ENCODE results near the gene TMC4. TPM values are rescaled to one million over a fixed set of nuclear protein-coding genes. Genes with fewer than 3 reads are reported as not detected.

Gene TMC4
- total and polyA plus RNA-seq, 2 experiments from 2014 or later: 0.18 TPM; not detected in 1

GRCh38 chr19:54133312-54133956 is 39.5 kb downstream of the TMC4 start:
- Histone ChIP-seq H3K79me2 (ENCODE audit: insufficient read depth) (peaks cover 8% of the 10 kb centered on the region), H3K9me2 (ENCODE audit: insufficient read depth) (no peaks in the 10 kb centered on the region), H3K4me2 (ENCODE audit: unreplicated experiment) (no peak overlapping the region), H3K9ac (no peak overlapping the region), H4K20me1 (ENCODE audit: insufficient read depth) (no peaks in the 10 kb centered on the region), H3K27ac (no peak overlapping the region), H3K4me1 (ENCODE audit: insufficient read depth) (peaks cover 6% of the 10 kb centered on the region), H3F3A (ENCODE audit: insufficient read depth) (peaks cover 11% of the 10 kb centered on the region; the same call in 1 of the 2 replicates), H3K36me3 (ENCODE audit: low read depth) (no peaks in the 10 kb centered on the region; the same call in 1 of the 2 replicates), H3K9me3 (ENCODE audit: low read depth) (no peaks in the 10 kb centered on the region), H3K4me3 (no peak overlapping the region), H2AFZ (no peak overlapping the region), H3K27me3 (replicated peaks; ENCODE audit: insufficient read depth) (no peaks in the 10 kb centered on the region)
- 80 to 82% methylated on average over 10 of the region's 10 CpGs for WGBS, 2 experiments (ENCODE audit: low coverage in 1 of 2, low lambda C conversion rate in 2 of 2, missing lambda C conversion rate in 2 of 2)
- TF ChIP-seq EZH2 (IDR thresholded peaks at IDR 0.05; ENCODE audit: insufficient read depth, poor library complexity, severe bottlenecking) (no peak), EZH2phosphoT487 (IDR thresholded peaks at IDR 0.05; ENCODE audit: insufficient read depth, low read depth) (no peak)
- in situ Hi-C loops (cut with MboI): no loop called here
- DNase-seq: no peak

GRCh38 chr19:54129617-54129996 is 43.4 kb downstream of the TMC4 start:
- no peak for TF ChIP-seq EZH2phosphoT487 (IDR thresholded peaks at IDR 0.05; ENCODE audit: insufficient read depth, low read depth)
- TF ChIP-seq EZH2 (IDR thresholded peaks at IDR 0.05; ENCODE audit: insufficient read depth, poor library complexity, severe bottlenecking): no peak
- Histone ChIP-seq H3K27ac (no peak overlapping the region), H3K36me3 (ENCODE audit: low read depth) (no peaks in the 10 kb centered on the region; the same call in 1 of the 2 replicates), H3K9me2 (ENCODE audit: insufficient read depth) (no peaks in the 10 kb centered on the region), H4K20me1 (ENCODE audit: insufficient read depth) (no peaks in the 10 kb centered on the region), H3K4me2 (ENCODE audit: unreplicated experiment) (no peak overlapping the region), H3K9ac (no peak overlapping the region), H3F3A (ENCODE audit: insufficient read depth) (no peaks in the 10 kb centered on the region), H3K4me3 (no peak overlapping the region), H2AFZ (no peak overlapping the region), H3K4me1 (ENCODE audit: insufficient read depth) (no peaks in the 10 kb centered on the region), H3K27me3 (replicated peaks; ENCODE audit: insufficient read depth) (no peaks in the 10 kb centered on the region), H3K9me3 (ENCODE audit: low read depth) (no peaks in the 10 kb centered on the region), H3K79me2 (ENCODE audit: insufficient read depth) (no peaks in the 10 kb centered on the region)
- no peak for DNase-seq
- in situ Hi-C loops (cut with MboI): no loop called here
- WGBS, 2 experiments (ENCODE audit: low coverage in 1 of 2, low lambda C conversion rate in 2 of 2, missing lambda C conversion rate in 2 of 2): 95 to 96% methylated on average over 18 to 20 of the region's 20 CpGs

GRCh38 chr19:54128796-54129616 is 44.0 kb downstream of the TMC4 start:
- Histone ChIP-seq H3K9me2 (ENCODE audit: insufficient read depth) (no peaks in the 10 kb centered on the region), H2AFZ (no peak overlapping the region), H3K4me1 (ENCODE audit: insufficient read depth) (no peaks in the 10 kb centered on the region), H4K20me1 (ENCODE audit: insufficient read depth) (no peaks in the 10 kb centered on the region), H3K27ac (no peak overlapping the region), H3K4me3 (no peak overlapping the region), H3F3A (ENCODE audit: insufficient read depth) (no peaks in the 10 kb centered on the region), H3K4me2 (ENCODE audit: unreplicated experiment) (no peak overlapping the region), H3K79me2 (ENCODE audit: insufficient read depth) (no peaks in the 10 kb centered on the region), H3K36me3 (ENCODE audit: low read depth) (no peaks in the 10 kb centered on the region; the same call in 1 of the 2 replicates), H3K9ac (no peak overlapping the region), H3K9me3 (ENCODE audit: low read depth) (no peaks in the 10 kb centered on the region), H3K27me3 (replicated peaks; ENCODE audit: insufficient read depth) (no peaks in the 10 kb centered on the region)
- 93% methylated on average over 27 to 41 of the region's 41 CpGs for WGBS, 2 experiments (ENCODE audit: low coverage in 1 of 2, low lambda C conversion rate in 2 of 2, missing lambda C conversion rate in 2 of 2)
- no peak for DNase-seq
- TF ChIP-seq EZH2phosphoT487 (IDR thresholded peaks at IDR 0.05; ENCODE audit: insufficient read depth, low read depth) (no peak), EZH2 (IDR thresholded peaks at IDR 0.05; ENCODE audit: insufficient read depth, poor library complexity, severe bottlenecking) (no peak)
- in situ Hi-C loops (cut with MboI): no loop called here

DNA sequence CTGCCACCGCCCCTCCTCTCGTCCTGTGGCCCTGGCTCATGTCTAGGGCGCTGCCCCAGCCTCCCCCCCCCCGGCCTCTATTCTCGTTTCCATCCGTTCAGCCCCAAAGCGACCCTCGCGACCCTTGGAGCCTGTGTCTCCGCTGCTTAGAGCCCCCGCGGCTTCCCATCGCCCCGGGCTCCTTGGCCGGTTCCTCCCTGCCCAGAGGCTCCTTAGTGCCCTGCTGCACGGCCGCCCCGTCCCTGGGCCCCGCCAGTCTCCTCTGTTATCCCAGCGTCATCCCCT is 44.6 kb downstream of the TMC4 start:
- Histone ChIP-seq H2AFZ (no peak overlapping the region), H4K20me1 (ENCODE audit: insufficient read depth) (no peaks in the 10 kb centered on the region), H3K4me2 (ENCODE audit: unreplicated experiment) (no peak overlapping the region), H3K27me3 (replicated peaks; ENCODE audit: insufficient read depth) (no peaks in the 10 kb centered on the region), H3K36me3 (ENCODE audit: low read depth) (no peaks in the 10 kb centered on the region; the same call in 1 of the 2 replicates), H3K9me3 (ENCODE audit: low read depth) (no peaks in the 10 kb centered on the region), H3K27ac (no peak overlapping the region), H3K4me1 (ENCODE audit: insufficient read depth) (no peaks in the 10 kb centered on the region), H3K79me2 (ENCODE audit: insufficient read depth) (no peaks in the 10 kb centered on the region), H3K9me2 (ENCODE audit: insufficient read depth) (no peaks in the 10 kb centered on the region), H3K9ac (no peak overlapping the region), H3K4me3 (no peak overlapping the region), H3F3A (ENCODE audit: insufficient read depth) (no peaks in the 10 kb centered on the region)
- in situ Hi-C loops (cut with MboI): no loop called here
- no peak for DNase-seq
- 91 to 97% methylated on average over 8 to 20 of the region's 20 CpGs for WGBS, 2 experiments (ENCODE audit: low coverage in 1 of 2, low lambda C conversion rate in 2 of 2, missing lambda C conversion rate in 2 of 2)
- no peak for TF ChIP-seq EZH2phosphoT487 (IDR thresholded peaks at IDR 0.05; ENCODE audit: insufficient read depth, low read depth)
- TF ChIP-seq EZH2 (IDR thresholded peaks at IDR 0.05; ENCODE audit: insufficient read depth, poor library complexity, severe bottlenecking): no peak
